ENCODE measurements around the gene FAM169A. TPM values are rescaled to one million over a fixed set of nuclear protein-coding genes. Genes with fewer than 3 reads are reported as not detected.
A peak's percentile ranks its signal among the peaks of the same experiment; 100 is the strongest.

Gene FAM169A
- total and polyA plus RNA-seq, 4 donors: 0.25 to 2.8 (median 1.3) TPM

DNA sequence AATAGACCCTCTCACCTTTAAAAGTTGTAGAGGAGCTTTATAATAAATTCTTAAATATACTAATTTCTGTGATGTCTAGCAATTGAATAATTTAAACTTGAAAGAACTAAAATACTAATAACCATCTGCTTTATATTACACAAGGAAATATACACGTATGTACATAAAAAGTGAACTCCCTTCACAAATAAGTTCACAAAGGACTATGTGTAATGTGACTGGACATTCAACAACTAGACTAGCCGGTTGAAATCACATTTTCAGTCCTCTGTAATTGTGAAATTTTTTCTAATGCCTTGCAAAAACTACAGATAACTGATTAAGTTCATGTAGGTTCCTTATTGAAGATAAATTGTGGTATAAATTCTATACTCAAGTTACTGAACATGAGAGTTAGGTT lies 87.6 kb downstream of the FAM169A start:
- no peak overlapping the region for H3K9ac ChIP-seq (ENCODE audit: insufficient read depth in 1 of 2, low read length in 2 of 2)
- no peak overlapping the region for H3K27ac ChIP-seq (ENCODE audit: low read depth in 1 of 2, low read length in 1 of 2)
- H3K36me3 ChIP-seq (ENCODE audit: control insufficient read depth in 4 of 4, insufficient read depth in 4 of 4, low read length in 4 of 4): peaks cover 7 to 15% (median 10%) of the 10 kb centered on the region in 4 donors
- DNase-seq: no peak
- WGBS, 2 donors: 91 to 93% methylated on average over 2 of the region's 2 CpGs
- no peaks in the 10 kb centered on the region for H3K27me3 ChIP-seq (ENCODE audit: control insufficient read depth in 3 of 3, insufficient read depth in 3 of 3, low read length in 2 of 3)
- no peaks in the 10 kb centered on the region for H3K9me3 ChIP-seq (ENCODE audit: control insufficient read depth in 4 of 4, insufficient read depth in 3 of 4, low read length in 3 of 4)
- H3K4me1 ChIP-seq (ENCODE audit: control insufficient read depth in 5 of 5, insufficient read depth in 5 of 5, low read length in 5 of 5): no peaks in the 10 kb centered on the region
- TF ChIP-seq, protein P1, sequence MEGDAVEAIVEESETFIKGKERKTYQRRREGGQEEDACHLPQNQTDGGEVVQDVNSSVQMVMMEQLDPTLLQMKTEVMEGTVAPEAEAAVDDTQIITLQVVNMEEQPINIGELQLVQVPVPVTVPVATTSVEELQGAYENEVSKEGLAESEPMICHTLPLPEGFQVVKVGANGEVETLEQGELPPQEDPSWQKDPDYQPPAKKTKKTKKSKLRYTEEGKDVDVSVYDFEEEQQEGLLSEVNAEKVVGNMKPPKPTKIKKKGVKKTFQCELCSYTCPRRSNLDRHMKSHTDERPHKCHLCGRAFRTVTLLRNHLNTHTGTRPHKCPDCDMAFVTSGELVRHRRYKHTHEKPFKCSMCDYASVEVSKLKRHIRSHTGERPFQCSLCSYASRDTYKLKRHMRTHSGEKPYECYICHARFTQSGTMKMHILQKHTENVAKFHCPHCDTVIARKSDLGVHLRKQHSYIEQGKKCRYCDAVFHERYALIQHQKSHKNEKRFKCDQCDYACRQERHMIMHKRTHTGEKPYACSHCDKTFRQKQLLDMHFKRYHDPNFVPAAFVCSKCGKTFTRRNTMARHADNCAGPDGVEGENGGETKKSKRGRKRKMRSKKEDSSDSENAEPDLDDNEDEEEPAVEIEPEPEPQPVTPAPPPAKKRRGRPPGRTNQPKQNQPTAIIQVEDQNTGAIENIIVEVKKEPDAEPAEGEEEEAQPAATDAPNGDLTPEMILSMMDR (IDR thresholded peaks at IDR 0.05; ENCODE audit: control extremely low read depth, extremely low read depth): no peak
- no peak for ATAC-seq (ENCODE audit: insufficient read depth, low FRiP score)
- H3K4me3 ChIP-seq: no peak overlapping the region

DNA sequence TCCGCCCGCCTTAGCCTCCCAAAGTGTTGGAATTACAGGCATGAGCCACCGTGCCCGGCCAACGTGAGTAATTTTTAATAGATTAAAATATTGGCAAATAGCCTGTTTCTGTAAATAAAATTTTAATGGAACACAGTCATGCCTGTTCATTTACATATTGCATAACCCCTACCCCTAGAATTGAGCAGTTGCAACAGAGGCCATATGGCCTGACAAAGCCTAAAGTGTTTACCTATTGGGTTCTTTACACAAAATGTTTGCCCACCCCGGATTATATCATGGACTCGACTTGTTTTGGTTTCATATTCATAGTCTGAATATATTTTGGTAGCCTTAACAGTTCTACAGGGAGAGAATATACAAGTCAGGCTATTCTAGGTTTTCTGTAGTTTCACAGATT lies 93.8 kb downstream of the FAM169A start:
- H3K4me1 ChIP-seq (ENCODE audit: control insufficient read depth in 5 of 5, insufficient read depth in 5 of 5, low read length in 5 of 5): peaks cover 0 to 9% (median 7%) of the 10 kb centered on the region in 5 donors
- H3K4me3 ChIP-seq: no peak overlapping the region
- peak in 1 of 3 donors; percentile 4 for DNase-seq
- ATAC-seq (ENCODE audit: insufficient read depth, low FRiP score): peak; percentile 27
- H3K27me3 ChIP-seq (ENCODE audit: control insufficient read depth in 3 of 3, insufficient read depth in 3 of 3, low read length in 2 of 3): no peaks in the 10 kb centered on the region
- no peak overlapping the region for H3K27ac ChIP-seq (ENCODE audit: low read depth in 1 of 2, low read length in 1 of 2)
- H3K9ac ChIP-seq (ENCODE audit: insufficient read depth in 1 of 2, low read length in 2 of 2): no peak overlapping the region
- H3K9me3 ChIP-seq (ENCODE audit: control insufficient read depth in 4 of 4, insufficient read depth in 3 of 4, low read length in 3 of 4): no peaks in the 10 kb centered on the region
- TF ChIP-seq, protein P1 (IDR thresholded peaks at IDR 0.05; ENCODE audit: control extremely low read depth, extremely low read depth): no peak
- 74 to 81% methylated on average over 7 of the region's 7 CpGs for WGBS, 2 donors
- H3K36me3 ChIP-seq (ENCODE audit: control insufficient read depth in 4 of 4, insufficient read depth in 4 of 4, low read length in 4 of 4): peaks cover 9 to 28% (median 25%) of the 10 kb centered on the region in 4 donors

DNA sequence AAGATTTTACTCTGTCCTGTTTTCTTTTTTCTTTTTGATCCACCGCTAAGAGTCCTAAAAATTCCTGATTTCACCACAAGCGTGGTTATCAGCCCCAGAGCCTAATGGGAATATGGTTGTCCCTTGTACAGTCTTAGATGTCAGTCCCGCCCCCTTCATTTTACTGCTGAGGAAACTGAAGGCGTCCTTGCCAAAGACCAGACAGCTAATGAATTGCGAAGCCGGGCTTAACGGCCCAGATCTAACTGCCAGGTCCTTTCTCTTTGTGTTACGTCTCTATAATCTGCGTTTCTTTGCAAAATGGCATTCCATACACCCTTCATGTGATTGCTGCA lies 98.6 kb downstream of the FAM169A start:
- no peaks in the 10 kb centered on the region for H3K9me3 ChIP-seq (ENCODE audit: control insufficient read depth in 4 of 4, insufficient read depth in 3 of 4, low read length in 3 of 4)

More for the DNA sequence above, 98.6 kb downstream of the FAM169A start:
- H3K4me3 ChIP-seq: peak overlapping the region; percentile 94
- ATAC-seq (ENCODE audit: insufficient read depth, low FRiP score) (no peak), DNase-seq (peak in 1 of 3 donors; percentile 61)
- peak overlapping the region; percentile 63 to 85 for H3K9ac ChIP-seq (ENCODE audit: insufficient read depth in 1 of 2, low read length in 2 of 2)
- H3K27ac ChIP-seq (ENCODE audit: low read depth in 1 of 2, low read length in 1 of 2): peak overlapping the region; percentile 54 to 92
- peaks cover 1 to 15% (median 10%) of the 10 kb centered on the region in 4 donors for H3K36me3 ChIP-seq (ENCODE audit: control insufficient read depth in 4 of 4, insufficient read depth in 4 of 4, low read length in 4 of 4)
- 0% methylated on average over 9 of the region's 9 CpGs for whole genome bisulfite sequencing, 2 donors
- no peaks in the 10 kb centered on the region for H3K27me3 ChIP-seq (ENCODE audit: control insufficient read depth in 3 of 3, insufficient read depth in 3 of 3, low read length in 2 of 3)
- H3K4me1 ChIP-seq (ENCODE audit: control insufficient read depth in 5 of 5, insufficient read depth in 5 of 5, low read length in 5 of 5): peaks cover 4 to 20% (median 7%) of the 10 kb centered on the region in 5 donors
- TF ChIP-seq, protein P1 (IDR thresholded peaks at IDR 0.05; ENCODE audit: control extremely low read depth, extremely low read depth): no peak
